GM21526 (cell line): ENCODE results near the gene PARS2.

Source experiments
- ATAC-seq: cut with Tn5 transposase; IDR thresholded peaks from one replicate; pipeline ENCODE4 v1.9.1; 2021; ENCODE audit warnings: moderate library complexity; ENCODE audit not compliant: unreplicated experiment, low FRiP score

PARS2 gene

DNA sequence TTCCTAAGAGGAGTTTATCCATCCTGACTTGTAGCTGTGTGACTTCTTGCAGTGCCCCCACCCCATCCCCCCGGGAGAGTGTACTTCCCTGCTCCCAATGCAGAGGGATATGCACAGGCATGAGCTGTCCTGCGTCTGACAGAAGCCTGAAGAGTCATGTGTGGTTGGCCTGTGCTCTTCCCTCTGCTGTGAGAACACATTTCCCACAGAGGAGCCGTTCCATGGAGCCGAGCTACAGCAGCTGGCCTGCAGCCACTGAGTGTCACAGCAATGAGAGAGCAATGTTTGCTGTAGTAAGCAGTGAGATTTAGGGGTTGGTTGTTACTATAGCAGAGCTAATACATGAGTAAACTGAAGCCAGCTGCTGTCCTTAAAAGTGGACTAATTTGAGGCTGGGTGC, 22.0 kb downstream of the PARS2 start:
- ATAC-seq = no peak

DNA sequence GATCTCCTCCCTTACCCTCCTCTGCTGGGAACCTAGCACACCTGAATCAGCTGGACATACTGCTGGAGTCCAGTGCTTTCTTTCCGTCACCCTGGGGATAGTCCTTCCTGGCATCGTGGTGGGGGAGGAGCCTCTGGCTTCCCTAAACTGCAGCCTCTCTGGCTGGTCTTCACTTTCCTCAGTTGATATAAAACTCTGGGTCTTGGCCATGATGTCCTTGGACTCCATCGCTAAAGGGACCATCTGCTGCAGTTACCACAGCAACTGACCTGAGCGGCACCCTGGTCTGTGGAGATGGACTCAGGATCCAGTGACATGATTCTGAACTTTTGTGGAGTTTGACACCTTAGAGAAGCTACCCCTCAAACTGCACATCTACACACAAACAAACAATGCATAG, 22.8 kb downstream of the PARS2 start:
- no peak for ATAC-seq

DNA sequence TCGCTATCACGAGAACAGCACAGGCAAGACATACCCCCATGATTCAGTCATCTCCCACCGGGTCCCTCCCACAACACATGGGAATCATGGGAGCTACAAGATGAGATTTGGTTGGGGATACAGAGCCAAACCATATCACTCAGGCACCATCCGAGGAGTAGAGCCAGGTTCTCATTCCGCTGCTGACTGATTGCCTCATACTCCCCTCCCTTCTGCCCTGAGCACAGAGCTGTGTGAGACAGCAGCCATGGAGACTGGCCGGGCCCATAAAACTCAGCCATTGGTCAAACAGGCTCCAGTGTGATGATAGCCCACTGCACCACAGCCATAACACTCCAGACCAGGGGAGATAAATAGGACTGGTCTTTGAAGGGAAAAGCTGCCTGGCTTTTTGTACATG, 26.1 kb downstream of the PARS2 start:
- no peak for ATAC-seq

DNA sequence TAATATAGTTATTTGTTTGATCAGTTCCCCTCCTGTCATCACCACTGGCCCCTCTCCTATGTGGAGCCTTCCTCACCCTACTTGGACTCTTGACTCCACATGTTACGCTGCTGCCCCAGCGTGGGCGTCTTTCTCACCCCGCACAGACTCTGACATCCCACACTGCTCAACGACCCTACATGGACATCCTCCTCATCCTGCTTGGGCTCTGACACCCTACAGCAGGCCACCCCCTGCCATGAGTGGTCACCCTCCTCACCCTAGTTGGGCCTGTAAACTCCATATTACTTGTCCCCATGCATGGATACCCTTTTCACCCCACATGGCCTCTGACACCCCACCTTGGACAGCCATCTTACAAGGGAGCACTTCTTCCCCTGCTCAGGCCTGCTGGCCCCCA, 27.6 kb downstream of the PARS2 start:
- ATAC-seq = no peak

DNA sequence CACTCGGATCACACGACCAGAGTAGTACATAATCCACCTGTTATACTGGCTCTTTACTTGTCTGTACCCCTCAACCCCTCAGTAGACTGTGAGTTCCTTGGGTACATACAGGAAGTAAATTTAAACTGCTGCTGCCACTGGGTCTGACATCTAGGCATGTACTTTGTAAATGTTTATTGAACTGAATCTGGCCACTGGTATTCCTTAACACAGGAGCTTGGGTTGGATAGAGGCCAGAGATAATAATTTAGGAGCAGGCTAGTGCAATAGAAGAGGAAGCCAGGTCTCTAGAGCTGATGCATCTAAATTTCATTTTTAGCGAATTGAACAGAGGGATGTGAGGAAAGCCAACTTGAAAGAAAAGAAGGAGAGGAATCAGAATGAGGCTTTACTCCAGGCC, 36.3 kb downstream of the PARS2 start:
- ATAC-seq = no peak

DNA sequence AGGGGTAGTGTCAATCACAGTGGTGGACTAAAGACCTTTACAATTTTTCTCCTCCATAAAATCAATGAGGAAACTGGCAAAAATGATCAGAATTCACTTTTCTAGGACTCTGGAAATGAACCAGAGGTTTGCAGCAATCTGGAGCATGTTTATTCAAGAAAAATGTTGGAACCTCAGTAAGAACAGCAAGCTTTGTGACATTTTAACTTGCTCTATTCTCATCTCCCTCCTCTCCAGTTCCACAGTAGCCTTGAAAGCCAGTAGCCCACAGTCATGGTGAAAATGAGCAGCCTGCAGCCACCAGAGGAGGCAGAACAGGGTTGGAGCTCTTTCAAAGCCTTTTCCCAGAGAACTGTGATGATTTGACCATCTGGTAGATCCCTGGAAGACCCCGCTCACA, 39.6 kb downstream of the PARS2 start:
- ATAC-seq = no peak

DNA sequence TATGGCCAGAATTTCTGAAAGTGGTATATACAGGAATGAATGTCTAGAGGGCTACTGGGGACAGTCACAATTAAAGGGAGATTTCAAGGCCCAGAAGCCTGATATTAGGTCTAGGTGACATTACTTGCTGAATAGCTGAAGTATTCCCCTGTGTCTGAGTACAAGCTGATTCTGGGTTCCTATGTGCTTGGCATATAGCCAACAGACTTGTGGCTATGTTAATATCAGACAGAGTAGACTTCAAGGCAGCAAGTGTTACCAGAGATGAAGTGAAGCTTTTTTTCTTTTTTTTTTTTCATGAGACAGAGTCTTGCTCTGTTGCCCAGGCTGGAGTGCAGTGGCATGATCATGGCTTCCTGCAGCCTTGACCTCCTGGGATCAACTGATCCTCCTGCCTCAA, 40.3 kb downstream of the PARS2 start:
- ATAC-seq = no peak

DNA sequence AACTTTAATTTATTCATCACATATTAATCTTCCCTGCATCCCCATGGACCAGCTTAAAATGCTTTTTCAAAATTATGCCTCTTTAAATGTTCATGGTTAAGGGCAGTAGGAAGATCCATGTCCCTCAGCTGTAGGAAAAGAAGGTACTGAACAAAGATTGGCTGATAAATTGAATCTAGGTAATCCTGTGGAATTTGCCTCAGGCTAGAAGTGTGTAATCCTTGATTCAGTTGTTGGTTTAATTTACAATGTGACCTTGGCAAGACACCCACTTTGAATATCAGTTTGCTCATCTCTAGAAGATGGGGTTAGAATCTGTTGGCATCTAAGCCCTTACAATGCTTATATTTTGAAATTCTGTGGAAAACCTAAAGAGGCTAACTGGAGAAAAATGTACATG, 42.6 kb downstream of the PARS2 start:
- ATAC-seq = no peak

DNA sequence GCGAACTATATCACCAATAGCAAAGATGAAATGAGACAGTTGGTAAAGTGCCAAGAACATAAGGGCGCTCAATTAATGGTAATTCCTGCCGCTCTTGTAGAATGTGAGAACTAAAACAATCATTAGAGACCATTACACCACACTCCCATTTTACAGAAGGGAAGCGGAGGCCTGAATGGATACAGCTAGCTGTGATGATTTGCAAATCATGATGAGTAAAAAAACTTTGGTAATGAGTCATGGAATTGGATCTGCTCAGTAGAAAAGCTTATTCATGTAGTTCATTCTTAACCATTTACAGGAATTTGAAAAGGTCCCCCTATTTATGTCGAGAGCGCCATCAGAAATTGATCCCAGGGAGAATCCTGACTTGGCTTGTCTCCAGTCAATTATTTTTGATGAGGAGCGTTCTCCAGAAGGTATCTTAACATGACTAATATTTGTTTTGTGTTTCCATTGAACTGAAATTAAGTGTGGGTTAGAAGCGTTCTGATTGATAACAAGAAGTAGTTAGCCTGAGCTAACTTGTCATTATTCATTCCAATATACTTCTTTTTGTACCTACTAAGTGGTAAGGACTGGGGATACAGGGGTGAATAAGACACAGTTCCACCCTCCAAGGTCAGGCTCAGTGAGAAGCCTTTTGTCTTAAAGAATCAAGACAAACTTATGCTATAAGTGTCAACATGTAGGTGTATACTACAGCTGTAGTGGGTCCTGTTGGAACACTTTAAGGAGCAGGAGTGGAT, 47.9 kb downstream of the PARS2 start:
- ATAC-seq = no peak

DNA sequence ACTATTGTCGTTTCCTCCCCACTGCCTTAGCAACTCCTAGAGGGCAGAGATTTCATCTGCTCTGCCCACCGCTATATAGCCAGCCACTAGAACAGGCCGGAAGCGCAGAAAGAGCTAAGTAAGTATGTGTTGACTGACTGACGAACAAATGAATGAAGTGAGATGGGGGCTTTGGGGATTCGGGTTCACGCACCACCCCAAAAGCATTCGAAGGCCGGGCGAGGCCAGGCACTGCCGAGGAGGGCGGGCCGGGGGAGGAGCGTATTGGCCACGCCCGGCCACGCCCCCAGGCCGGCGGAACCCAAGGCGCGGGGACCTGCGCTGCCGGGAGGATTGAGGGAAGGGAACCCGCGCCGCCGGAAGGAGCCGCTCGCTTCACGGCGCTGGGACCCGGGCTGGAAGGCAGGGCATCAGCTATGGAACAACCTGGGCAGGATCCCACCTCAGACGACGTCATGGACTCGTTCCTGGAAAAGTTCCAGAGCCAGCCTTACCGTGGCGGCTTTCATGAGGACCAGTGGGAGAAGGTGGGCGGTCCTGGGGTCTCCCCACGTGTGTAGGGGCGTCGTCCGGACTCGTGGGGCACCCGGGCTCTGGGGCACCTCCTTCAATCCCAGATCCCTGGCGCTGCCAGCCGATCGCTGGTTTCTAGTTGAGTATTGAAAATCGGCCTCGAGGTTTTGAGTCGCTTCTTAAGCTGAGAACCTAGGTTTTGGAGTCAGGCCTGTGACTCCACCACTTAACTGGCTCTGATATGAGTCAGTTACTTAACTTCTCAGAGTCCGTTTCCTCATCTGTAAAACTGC, 48.6 kb downstream of the PARS2 start, which contains the start of gene TTC4:
TSS of gene TTC4 (plus strand) at position 369 of the 806 bp plus-strand sequence. CDS start at position 417, 48 bp downstream.
- peak; percentile 93 for ATAC-seq

DNA sequence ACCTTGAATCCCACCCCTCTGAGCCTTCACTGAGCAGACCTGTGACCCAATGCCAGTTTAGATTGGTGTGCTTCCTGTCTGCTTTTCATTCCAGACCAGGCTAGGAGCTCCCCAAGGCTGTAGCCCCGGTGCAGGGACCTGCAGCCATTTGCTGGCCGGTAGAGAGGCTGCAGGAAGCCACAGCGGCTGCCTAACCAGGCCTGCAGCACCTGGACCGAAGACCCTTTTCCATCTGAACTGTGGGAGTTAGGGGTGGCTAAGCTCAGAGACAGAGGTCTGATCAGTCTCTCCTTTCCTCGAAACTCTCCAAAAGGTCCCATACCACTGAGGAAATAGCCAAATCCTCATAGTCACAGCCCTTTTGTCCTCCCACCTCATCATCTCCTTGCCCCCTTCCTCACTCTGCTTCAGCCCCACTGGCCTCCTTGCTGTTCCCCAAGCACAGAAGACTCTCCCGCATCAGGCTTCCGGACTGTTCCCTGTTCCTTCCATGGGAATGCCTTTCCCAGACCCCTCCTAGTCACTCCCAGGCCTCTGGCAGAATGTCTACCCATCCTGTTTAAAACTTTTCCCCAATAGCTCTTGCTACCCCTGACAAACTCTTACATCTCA, 49.3 kb downstream of the PARS2 start:
- ATAC-seq = no peak

DNA sequence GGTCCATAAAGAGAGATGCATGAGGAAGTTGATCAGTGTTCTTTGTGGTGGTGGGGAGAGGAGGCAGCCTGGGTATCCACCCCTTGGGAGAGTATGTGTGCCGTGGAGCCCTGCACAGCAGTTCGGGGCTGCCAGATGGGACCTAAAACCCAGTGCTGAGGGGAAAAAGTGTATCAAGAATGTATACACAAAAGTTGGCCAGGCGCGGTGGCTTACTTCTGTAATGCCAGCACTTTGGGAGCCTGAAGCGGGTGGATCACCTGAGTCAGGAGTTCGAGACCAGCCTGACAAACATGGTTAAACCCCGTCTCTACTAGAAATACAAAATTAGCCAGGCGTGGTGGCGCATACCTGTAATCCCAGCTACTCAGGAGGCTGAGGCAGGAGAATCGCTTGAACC, 52.8 kb downstream of the PARS2 start:
- no peak for ATAC-seq

DNA sequence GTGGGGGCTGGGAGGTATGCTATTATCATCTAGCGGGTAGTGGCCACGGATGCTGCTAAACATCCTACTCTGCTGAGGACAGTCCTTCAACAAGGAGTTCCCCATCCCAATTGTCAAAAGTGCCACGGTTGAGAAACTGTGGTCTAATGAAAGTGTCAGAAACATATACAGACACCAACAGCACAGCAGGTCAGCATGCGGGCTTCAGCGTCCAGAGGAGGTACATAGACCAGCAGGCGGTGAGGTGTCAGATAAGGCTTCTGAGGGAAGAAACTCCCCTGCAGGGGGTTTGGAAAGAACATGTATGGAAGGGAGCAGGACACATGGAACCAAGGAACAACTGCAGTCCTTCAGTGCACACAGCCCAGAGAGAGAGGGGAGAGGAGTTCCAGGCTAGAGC, 53.5 kb downstream of the PARS2 start:
- no peak for ATAC-seq

DNA sequence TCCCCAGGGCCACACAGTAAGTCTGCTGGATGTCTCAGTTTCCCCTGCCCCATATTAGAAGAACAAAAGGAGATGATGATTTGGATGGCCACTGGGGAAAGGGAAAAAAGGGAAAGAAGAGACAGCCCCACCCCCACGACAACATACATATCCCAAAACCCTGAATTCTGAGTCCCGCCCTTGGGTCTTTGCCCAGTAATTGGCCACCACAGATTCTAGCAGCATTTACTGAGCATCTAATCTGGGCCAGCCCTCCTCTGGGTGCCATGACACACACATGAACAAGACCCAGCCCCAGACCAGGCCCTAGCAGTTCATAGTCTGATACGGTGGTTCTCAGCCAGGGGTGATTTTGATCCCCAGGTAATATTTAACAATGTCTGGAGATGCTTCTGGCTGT, 53.9 kb downstream of the PARS2 start:
- no peak for ATAC-seq

DNA sequence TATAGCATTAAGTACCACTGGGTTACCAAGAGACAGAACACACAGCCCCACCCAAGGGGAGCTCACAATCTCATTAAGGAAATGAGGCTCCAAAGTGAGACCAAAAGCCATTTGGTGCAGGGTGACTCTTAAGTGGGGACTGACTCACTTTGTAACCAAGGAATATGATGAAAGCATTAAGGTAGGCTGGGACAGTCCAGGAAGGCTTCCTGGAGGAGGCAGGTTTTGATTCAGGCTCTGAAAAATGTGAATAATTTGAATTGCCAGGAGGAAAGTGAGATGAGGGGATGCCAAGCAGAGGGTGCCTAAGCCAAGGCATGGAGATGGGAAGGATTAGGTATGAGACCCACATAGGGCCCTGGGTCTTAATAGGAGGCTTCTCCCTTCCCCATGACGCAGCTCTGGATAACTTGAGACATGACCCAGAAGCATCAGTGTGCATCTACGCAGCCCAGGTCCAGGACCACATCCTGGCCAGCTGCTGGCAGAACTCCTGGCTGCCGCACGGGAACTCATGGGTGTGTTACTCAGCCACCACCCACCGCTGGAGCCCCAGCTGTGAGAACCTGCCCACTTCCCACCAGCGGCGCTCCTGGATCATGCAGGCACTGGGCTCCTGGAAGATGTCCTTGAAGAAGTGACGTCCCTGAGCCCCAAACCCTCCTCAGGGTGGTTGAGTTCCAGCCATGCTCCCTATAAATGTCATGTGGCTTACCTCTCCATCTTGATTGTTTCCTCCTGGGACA, 54.6 kb downstream of the PARS2 start:
- no peak for ATAC-seq

DNA sequence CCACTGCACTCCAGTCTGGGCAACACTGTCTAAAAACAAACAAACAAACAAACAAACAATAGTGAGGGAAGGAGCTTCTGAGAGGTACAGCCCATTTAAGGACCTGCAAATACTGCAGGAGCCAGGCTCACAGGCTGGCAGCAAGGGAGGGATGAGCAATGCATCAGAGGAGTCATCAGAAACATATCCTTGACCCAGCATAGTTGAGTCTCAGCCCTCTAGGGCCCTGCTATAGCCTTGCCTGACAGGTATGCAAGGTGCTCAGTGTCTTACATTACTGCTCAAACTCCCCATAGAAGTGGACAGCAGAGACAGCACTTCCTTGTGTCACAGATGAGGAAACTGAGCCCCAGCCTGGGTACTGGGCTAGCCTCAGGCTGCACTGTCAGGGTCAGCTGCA, 55.9 kb downstream of the PARS2 start:
- ATAC-seq = no peak
